ENCODE measurements around the gene COA3.

Gene COA3

GRCh38 chr17:42798383-42799380 is at the start of gene COA3, which contains the start of gene CNTD1:
COA3 (minus strand) TSS chr17:42798704; CDS start chr17:42798681, 23 bp downstream.
CNTD1 (plus strand) TSS chr17:42798861; CDS start chr17:42799068, 207 bp downstream.
- H3K4me3 ChIP-seq (ENCODE audit: low read depth, low read length), result peak within 1 kb of the TSS; percentile 80
- peak; percentile 89 for DNase-seq (ENCODE audit: low read depth)
- no peak for TF ChIP-seq CTCF (IDR thresholded peaks at IDR 0.05; ENCODE audit: insufficient read depth, low read depth, low read length, missing control alignments)

- no peak overlapping the region for H3K4me3 ChIP-seq (ENCODE audit: low read depth, low read length)
- DNase-seq (ENCODE audit: low read depth), result no peak
- no peak for TF ChIP-seq CTCF (IDR thresholded peaks at IDR 0.05; ENCODE audit: insufficient read depth, low read depth, low read length, missing control alignments)
Measured at GRCh38 chr17:42848093-42848492, 49.6 kb upstream of the COA3 start.

GRCh38 chr17:42846594-42847280 is 48.2 kb upstream of the COA3 start:
- TF ChIP-seq CTCF (IDR thresholded peaks at IDR 0.05; ENCODE audit: insufficient read depth, low read depth, low read length, missing control alignments), result no peak
- no peak for DNase-seq (ENCODE audit: low read depth)

GRCh38 chr17:42845918-42846593 is 47.6 kb upstream of the COA3 start:
- H3K4me3 ChIP-seq (ENCODE audit: low read depth, low read length), result no peak overlapping the region
- no peak for DNase-seq (ENCODE audit: low read depth)
- no peak for TF ChIP-seq CTCF (IDR thresholded peaks at IDR 0.05; ENCODE audit: insufficient read depth, low read depth, low read length, missing control alignments)

More at GRCh38 chr17:42846594-42847280, 48.2 kb upstream of the COA3 start:
- no peak overlapping the region for H3K4me3 ChIP-seq (ENCODE audit: low read depth, low read length)

GRCh38 chr17:42845556-42845917 is 47.0 kb upstream of the COA3 start:
- H3K4me3 ChIP-seq (ENCODE audit: low read depth, low read length), result no peak overlapping the region
- TF ChIP-seq CTCF (IDR thresholded peaks at IDR 0.05; ENCODE audit: insufficient read depth, low read depth, low read length, missing control alignments), result no peak
- no peak for DNase-seq (ENCODE audit: low read depth)

GRCh38 chr17:42844761-42845555 is 46.5 kb upstream of the COA3 start:
- no peak overlapping the region for H3K4me3 ChIP-seq (ENCODE audit: low read depth, low read length)
- DNase-seq (ENCODE audit: low read depth), result no peak
- no peak for TF ChIP-seq CTCF (IDR thresholded peaks at IDR 0.05; ENCODE audit: insufficient read depth, low read depth, low read length, missing control alignments)

Measured in GM12865 (cell line).